Measurements from ENCODE around the gene NAA50. TPM values are rescaled to one million over a fixed set of nuclear protein-coding genes. Genes with fewer than 3 reads are reported as not detected.

NAA50 gene
- total RNA-seq, 1 donor from 2014 or later, result 70.6 TPM

DNA sequence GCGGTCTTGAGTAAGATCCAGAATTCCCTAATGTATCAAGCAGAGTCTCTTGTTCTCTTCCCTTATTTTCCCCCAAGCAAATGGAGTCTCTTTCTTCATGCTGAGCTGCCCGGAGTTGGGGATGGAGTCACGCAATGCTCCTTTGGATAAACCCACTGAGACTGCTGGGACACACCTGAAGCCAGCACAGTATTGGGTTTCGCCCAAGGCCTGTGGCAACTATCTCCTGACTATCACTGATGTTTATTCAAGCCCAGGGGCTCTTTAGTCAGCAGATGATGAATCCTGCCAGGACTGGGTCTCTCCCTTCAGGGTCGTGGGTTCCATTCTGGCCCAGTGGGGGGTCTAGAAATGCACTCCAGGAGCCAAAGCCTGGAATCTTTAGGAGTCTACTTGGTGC is 60.9 kb downstream of the NAA50 start:
- DNase-seq, result no peak

DNA sequence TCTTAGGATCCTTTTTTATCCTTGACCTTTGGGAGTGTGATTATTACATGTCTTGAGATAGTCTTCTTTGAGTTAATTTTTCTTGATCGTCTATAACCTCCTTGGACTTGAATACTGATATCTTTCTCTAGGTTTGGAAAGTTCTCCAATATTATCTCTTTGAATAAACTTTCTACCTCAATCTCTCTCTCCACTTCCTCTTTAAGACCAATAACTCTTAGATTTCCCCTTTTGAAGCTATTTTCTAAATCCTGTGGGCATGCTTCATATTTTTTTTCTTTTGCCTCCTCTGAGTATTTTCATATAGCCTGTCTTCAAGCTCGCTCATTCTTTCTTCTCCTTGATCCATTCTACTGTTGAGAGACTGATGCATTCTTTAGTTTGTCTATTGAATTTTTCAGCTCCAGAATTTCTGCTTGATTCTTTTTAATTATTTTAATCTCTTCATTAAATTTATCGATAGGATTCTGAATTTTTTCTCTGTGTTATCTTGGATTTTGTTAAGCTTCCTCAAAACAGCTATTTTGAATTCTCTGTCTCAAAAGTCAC is 61.7 kb downstream of the NAA50 start:
- no peak for DNase-seq

DNA sequence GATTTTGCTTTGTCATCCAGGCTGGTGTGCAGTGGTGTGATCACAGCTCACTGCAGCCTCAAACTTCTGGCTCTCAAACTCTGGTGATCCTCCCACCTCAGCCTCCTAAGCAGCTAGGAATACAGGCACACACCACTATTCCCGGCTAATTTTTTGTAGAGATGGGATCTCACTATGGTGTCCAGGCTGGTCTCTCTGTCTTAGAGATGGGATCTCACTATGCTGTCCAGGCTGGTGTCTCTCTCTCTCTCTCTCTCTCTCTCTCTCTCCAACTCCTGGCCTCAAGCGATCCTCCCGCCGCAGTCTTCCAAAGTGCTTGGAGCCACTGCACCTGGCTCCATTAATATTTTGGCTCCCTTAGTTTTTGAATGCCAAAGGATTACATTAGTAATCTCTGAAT is 67.3 kb downstream of the NAA50 start:
- no peak for DNase-seq

DNA sequence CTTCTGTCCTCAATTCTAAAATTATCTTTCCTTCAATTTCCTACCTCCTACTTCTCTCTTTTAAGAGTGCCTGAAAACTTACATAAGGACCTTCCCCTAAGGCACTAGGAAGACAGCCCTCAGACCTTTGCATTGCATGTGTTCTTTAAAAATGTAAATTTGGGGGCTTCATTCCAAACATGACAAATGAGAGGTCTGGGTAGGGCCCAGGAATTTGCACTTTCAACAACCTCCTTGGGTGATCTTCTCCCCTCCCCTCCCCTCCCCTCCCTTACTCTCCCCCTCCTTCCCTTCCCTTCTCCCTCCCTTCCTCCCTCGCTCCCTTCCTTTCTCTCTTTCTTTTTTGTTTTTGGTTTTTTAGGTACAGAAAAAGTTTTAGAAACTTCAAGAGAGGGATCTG is 68.3 kb downstream of the NAA50 start:
- no peak for DNase-seq

DNA sequence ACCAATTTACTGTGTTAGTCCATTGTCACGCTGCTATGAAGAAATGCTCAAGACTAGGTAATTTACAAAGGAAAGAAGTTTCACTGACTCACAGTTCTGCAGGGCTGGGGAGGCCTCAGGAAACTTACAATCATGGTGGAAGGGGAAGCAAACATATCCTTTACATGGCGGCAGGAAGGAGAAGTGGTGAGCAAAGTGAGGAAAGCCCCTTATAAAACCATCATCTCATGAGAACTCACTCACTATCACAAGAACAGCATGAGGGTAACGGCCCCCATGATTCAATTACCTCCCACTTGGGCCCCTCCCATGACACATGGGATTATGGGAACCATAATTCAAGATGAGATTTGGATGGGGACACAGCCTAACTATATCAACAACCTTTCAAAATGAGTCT is 69.8 kb downstream of the NAA50 start:
- DNase-seq, result no peak

DNA sequence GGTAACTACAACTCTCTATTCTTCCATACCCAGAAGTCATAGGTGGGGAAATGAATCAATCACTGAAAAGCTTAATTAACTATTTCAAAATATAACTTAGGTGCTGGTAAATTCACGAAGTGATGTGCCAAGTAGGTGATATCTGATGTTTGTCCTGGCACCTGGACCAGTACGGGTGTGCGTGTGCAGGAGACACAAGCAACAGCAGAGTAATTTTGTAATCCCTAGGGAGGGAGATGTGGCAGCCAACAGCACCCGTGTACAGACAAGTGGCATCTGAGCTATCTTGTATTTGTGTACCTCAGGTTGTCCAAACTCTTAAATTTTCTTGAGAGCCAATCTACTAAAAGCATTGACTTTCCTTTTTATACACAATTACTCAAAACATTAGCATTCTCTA is 72.5 kb downstream of the NAA50 start:
- no peak for DNase-seq

DNA sequence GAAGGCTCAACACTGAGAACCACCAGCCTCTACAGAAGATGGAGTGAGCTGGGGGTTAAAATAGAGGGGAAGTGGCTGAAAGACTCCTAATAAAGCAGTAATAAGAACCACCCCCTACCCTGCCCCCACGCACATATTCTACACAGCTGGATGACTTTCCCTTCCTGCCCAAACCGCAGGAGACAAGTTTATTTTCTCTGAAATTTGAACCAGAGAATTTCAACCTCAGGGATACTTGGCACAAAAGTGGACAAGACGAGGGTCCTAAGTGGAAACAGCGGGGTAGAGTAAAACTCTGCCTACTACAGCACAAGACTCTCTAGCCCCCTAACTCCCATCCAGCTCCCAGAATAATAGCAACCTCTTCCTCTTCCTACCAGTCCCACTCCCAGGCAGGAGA is 78.0 kb downstream of the NAA50 start:
- DNase-seq, result peak; percentile 35

Other genes starting within 250 kb of the NAA50 start
- 25.1 TPM for gene SPICE1, start 231.1 kb downstream of the NAA50 start, total RNA-seq
- 4.4 TPM for gene SIDT1, start 213.7 kb downstream of the NAA50 start, total RNA-seq
- 8.9 TPM for gene USF3, start 49.6 kb downstream of the NAA50 start, total RNA-seq
- 60.8 TPM for gene ATP6V1A, start 786 bp upstream of the NAA50 start, total RNA-seq
- gene GRAMD1C, start 92.5 kb upstream of the NAA50 start, total RNA-seq, result 9.2 TPM
- gene ZDHHC23, start 201.8 kb upstream of the NAA50 start, total RNA-seq, result 3.4 TPM